ENCODE results near the gene ZNF562. TPM values are rescaled to one million over a fixed set of nuclear protein-coding genes. Genes with fewer than 3 reads are reported as not detected.

The ZNF562 gene
- total RNA-seq, 4 donors from 2014 or later: 19.5 to 40.4 (median 23.4) TPM

DNA sequence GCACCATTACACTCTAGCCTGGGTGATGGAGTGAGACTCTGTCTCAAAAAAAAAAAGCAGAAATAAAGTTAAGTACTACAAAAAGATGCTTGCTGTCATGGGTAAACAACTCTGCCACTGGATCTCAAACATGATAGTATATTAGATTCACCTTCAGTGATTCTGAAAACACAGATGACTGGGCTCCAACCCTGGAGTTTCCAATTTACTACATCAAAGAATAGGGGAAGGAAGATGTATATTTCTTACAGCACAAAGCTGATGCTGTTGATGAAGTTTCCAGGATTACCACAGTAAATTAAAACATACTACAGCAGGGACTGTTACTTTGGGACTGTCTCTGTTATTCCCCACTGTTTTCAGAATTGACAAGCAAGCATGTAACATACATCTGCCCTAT is 59.1 kb downstream of the ZNF562 start:
- ATAC-seq (ENCODE audit: low FRiP score) (no peak), DNase-seq (ENCODE audit: low spot score) (no peak)
- TF ChIP-seq, protein P1, sequence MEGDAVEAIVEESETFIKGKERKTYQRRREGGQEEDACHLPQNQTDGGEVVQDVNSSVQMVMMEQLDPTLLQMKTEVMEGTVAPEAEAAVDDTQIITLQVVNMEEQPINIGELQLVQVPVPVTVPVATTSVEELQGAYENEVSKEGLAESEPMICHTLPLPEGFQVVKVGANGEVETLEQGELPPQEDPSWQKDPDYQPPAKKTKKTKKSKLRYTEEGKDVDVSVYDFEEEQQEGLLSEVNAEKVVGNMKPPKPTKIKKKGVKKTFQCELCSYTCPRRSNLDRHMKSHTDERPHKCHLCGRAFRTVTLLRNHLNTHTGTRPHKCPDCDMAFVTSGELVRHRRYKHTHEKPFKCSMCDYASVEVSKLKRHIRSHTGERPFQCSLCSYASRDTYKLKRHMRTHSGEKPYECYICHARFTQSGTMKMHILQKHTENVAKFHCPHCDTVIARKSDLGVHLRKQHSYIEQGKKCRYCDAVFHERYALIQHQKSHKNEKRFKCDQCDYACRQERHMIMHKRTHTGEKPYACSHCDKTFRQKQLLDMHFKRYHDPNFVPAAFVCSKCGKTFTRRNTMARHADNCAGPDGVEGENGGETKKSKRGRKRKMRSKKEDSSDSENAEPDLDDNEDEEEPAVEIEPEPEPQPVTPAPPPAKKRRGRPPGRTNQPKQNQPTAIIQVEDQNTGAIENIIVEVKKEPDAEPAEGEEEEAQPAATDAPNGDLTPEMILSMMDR (IDR thresholded peaks at IDR 0.05): no peak

- DNase-seq (ENCODE audit: low spot score): no peak
- TF ChIP-seq, protein P1 (IDR thresholded peaks at IDR 0.05): no peak
- ATAC-seq (ENCODE audit: low FRiP score): no peak
These were observed 64.3 kb downstream of the ZNF562 start for GRCh38 chr19:9610484-9611113.

DNA sequence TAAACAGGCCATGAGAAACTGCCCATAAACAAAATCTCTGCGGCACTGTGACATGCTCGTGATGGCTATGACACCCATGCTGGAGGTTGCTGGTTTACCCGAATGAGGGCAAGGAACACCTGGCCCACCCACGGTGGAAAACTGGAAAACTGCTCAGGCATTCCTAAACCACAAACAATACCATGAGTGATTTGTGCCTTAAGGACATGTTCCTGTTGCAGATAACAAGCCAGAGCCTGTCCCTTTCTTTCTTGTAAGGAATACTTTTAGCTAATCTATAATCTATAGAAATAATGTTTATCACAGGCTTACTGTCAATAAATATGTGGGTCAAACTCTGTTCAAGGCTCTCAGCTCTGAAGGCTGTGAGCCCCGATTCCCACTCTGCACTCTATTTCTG is 66.0 kb downstream of the ZNF562 start:
- TF ChIP-seq, protein P1 (IDR thresholded peaks at IDR 0.05): no peak
- DNase-seq (ENCODE audit: low spot score): no peak
- no peak for ATAC-seq (ENCODE audit: low FRiP score)

DNA sequence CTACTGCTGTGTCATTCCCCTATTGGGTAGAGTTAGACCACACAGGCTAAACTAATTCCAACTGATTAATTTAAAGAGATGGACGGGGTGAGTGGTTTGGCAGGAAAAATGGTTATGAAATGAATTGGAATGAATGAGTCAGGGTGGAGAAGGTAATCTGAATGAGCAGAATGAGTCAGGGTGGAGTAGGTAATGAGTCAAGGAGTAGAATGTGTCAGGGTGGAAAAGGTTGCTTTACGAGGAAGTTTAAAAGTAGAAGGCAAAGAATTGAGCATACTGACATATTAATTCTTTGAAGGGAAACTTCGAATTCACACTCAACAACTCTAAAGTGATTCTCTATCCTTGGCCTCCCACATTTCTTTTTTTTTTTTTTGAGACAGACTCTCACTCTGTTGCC is 77.9 kb downstream of the ZNF562 start:
- TF ChIP-seq, protein P1 (IDR thresholded peaks at IDR 0.05): no peak
- ATAC-seq (ENCODE audit: low FRiP score) (no peak), DNase-seq (ENCODE audit: low spot score) (no peak)

Other genes starting within 250 kb of the ZNF562 start
- 10 to 100 TPM; 15.6 to 28.4 (median 20.3) TPM for gene ZNF266, start 239.5 kb downstream of the ZNF562 start, total RNA-seq
- under 1 TPM in 1 of 4 donors, not detected in 3; 0.79 TPM for gene ZNF560, start 176.5 kb downstream of the ZNF562 start, total RNA-seq
- 10 to 100 TPM; 10.0 to 21.1 (median 11.4) TPM for gene ZNF426, start 136.5 kb downstream of the ZNF562 start, total RNA-seq
- gene ZNF121, start 90.6 kb downstream of the ZNF562 start, total RNA-seq: 10 to 100 TPM; 20.0 to 63.0 (median 31.8) TPM
- gene ZNF561, start 53.9 kb downstream of the ZNF562 start, total RNA-seq: 10 to 100 TPM; 17.5 to 27.1 (median 26.2) TPM
- 10 to 100 TPM in 2 of 4 donors, 1 to 10 TPM in 2; 6.5 to 21.4 (median 11.0) TPM for gene ZNF846, start 93.6 kb upstream of the ZNF562 start, total RNA-seq
- gene FBXL12, start 144.0 kb upstream of the ZNF562 start, total RNA-seq: 10 to 100 TPM; 18.1 to 27.9 (median 22.6) TPM
- 100 to 1,000 TPM; 407 to 513 (median 455) TPM for gene UBL5, start 152.8 kb upstream of the ZNF562 start, total RNA-seq
- 10 to 100 TPM; 59.3 to 97.7 (median 77.0) TPM for gene PIN1, start 160.2 kb upstream of the ZNF562 start, total RNA-seq